ENCODE data around the gene TDP2. TPM values are rescaled to one million over a fixed set of nuclear protein-coding genes. Genes with fewer than 3 reads are reported as not detected.
"Not testable (repeated sequence)": the region's sequence is repeated elsewhere in the genome, so short reads cannot be mapped to it uniquely, and the experiment has no call there.

The TDP2 gene
- total and polyA plus RNA-seq, 8 donors: 14.7 to 41.9 (median 18.8) TPM

DNA sequence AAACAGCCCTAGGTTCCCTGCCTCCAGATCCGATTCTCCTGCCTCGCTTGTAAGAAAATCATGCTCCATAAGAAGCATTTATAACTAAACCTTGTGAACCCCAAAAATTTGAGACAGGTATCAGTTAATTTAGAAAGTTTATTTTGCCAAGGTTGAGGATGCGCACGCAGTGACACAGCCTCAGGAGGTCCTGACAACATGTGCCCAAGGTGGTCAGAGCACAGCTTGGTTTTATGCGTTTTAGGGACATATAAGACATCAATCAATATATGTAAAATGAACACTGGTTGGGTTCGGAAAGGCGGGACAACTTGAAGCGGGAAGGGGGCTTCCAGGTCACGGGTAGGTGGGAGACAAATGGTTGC is 2.3 kb upstream of the TDP2 start:
- DNase-seq: no peak
- no peak for ATAC-seq
- Histone ChIP-seq H3K36me3 (peaks cover 0 to 4% (median 0%) of the 10 kb centered on the region in 3 donors), H3K4me3 (no peak overlapping the region), H3K27ac (no peak overlapping the region), H3K27me3 (no peaks in the 10 kb centered on the region), H3K9me3 (no peaks in the 10 kb centered on the region), H3K4me1 (peaks cover 0 to 24% (median 12%) of the 10 kb centered on the region in 3 donors)
- WGBS, 2 donors: 94 to 95% methylated on average over 9 of the region's 9 CpGs
- FAIRE-seq: no peak
- intact Hi-C loops (cut with DNase I): no loop called here
- no peak for TF ChIP-seq CTCF (IDR thresholded peaks at IDR 0.05)

GRCh38 chr6:24668066-24668996 is 1.6 kb upstream of the TDP2 start:
- H3K27me3 ChIP-seq; intact Hi-C loops (cut with DNase I); DNase-seq; ATAC-seq; FAIRE-seq; H3K9me3 ChIP-seq; H3K36me3 ChIP-seq: not testable (repeated sequence)
- H3K27ac ChIP-seq: peak overlapping the region in 2 of 4 donors; percentile 93 to 97
- peak overlapping the region in 2 of 4 donors; percentile 65 to 93 for H3K4me3 ChIP-seq
- peaks cover 0 to 24% (median 12%) of the 10 kb centered on the region in 3 donors for H3K4me1 ChIP-seq
- 92% methylated on average over 18 of the region's 18 CpGs for WGBS, 2 donors

- Histone ChIP-seq H3K9me3 (no peaks in the 10 kb centered on the region), H3K36me3 (peaks cover 0 to 4% (median 3%) of the 10 kb centered on the region in 3 donors), H3K27me3 (no peaks in the 10 kb centered on the region), H3K4me1 (peaks cover 0 to 24% (median 12%) of the 10 kb centered on the region in 3 donors), H3K27ac (peak overlapping the region; percentile 88 to 97 (median 93)), H3K4me3 (peak overlapping the region; percentile 60 to 93 (median 66))
- intact Hi-C loops (cut with DNase I): no loop called here
- WGBS, 2 donors: 1 to 2% methylated on average over 9 of the region's 9 CpGs
- DNase-seq (no peak), ATAC-seq (peak; percentile 10 to 65 (median 26)), FAIRE-seq (no peak)
- no peak for TF ChIP-seq CTCF (IDR thresholded peaks at IDR 0.05)
Observed at GRCh38 chr6:24667378-24667803, 692 bp upstream of the TDP2 start.

DNA sequence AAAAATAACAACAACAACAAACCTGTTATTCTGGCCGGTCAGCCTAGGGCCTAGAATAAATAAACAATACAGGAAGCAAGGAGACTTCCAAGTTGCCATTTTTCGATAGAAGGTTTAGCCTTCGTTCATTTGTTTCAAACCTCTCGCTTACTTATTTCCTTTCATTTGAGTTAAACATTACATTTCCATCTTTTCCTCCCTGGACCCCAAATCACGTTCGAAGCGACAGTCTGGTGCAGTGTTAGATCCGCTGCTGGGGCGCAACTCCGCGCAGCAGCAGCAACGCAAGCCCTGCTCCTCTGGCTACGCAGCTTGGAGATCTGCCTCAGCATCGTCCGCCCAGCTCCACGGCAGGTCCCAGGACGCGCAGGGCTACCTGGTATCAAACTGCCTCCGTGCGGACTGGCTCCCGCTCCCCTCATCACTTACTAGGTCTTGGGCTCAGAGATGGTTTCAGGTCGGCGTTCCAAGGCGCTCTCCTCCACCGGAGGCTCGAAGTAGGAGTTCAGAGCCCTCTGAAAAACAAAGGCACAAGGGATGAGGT is 530 bp downstream of the TDP2 start:
- intact Hi-C loops (cut with DNase I): no loop called here
- peak; percentile 23 to 60 (median 52) for ATAC-seq
- TF ChIP-seq CTCF (IDR thresholded peaks at IDR 0.05): no peak
- Histone ChIP-seq H3K27me3 (no peaks in the 10 kb centered on the region), H3K9me3 (no peaks in the 10 kb centered on the region), H3K27ac (peak overlapping the region; percentile 88 to 97 (median 93)), H3K4me1 (peaks cover 0 to 24% (median 12%) of the 10 kb centered on the region in 3 donors), H3K36me3 (peaks cover 0 to 4% (median 3%) of the 10 kb centered on the region in 3 donors), H3K4me3 (peak overlapping the region; percentile 60 to 93 (median 66))
- FAIRE-seq: no peak
- DNase-seq: peak; percentile 17 to 81 (median 46)
- WGBS, 2 donors: 0% methylated on average over 26 of the region's 26 CpGs

- FAIRE-seq: no peak
- H3K9me3 ChIP-seq: no peaks in the 10 kb centered on the region
Observed at GRCh38 chr6:24664046-24664987, 2.4 kb downstream of the TDP2 start.

More at GRCh38 chr6:24664046-24664987, 2.4 kb downstream of the TDP2 start:
- no peak overlapping the region for H3K27ac ChIP-seq
- 79 to 83% methylated on average over 7 of the region's 7 CpGs for WGBS, 2 donors
- no peaks in the 10 kb centered on the region for H3K27me3 ChIP-seq
- intact Hi-C loops (cut with DNase I): no loop called here
- H3K4me1 ChIP-seq: peaks cover 0 to 24% (median 12%) of the 10 kb centered on the region in 3 donors
- H3K36me3 ChIP-seq: peaks cover 0 to 3% (median 0%) of the 10 kb centered on the region in 3 donors
- DNase-seq (no peak), ATAC-seq (no peak)
- TF ChIP-seq CTCF (IDR thresholded peaks at IDR 0.05): no peak
- H3K4me3 ChIP-seq: no peak overlapping the region

All from pancreas (tissue), 10 donors.